NT2/D1 (cell line): ENCODE results near the gene SYT1.

Source experiments
- DNase-seq: peaks from one replicate; pipeline ENCODE4 v3.0.0-alpha.2; 2011; ENCODE audit warnings: low read depth, low spot score
- H3K27me3 ChIP-seq: 2 replicates; pipeline ENCODE4 v1.6.0; 2011; ENCODE audit warnings: mild to moderate bottlenecking; ENCODE audit not compliant: insufficient read length, insufficient read depth
- H3K36me3 ChIP-seq: 2 replicates; pipeline ENCODE4 v1.6.1; 2011; ENCODE audit warnings: mild to moderate bottlenecking, low read length, mixed read lengths; ENCODE audit not compliant: insufficient read depth, insufficient read length
- H3K4me1 ChIP-seq: 2 replicates; pipeline ENCODE4 v1.5.1; 2011; ENCODE audit not compliant: insufficient read depth, insufficient read length
- H3K4me3 ChIP-seq: 2 replicates; pipeline ENCODE4 v1.5.1; 2011; ENCODE audit warnings: low read depth; ENCODE audit not compliant: insufficient read length
- H3K9ac ChIP-seq: 2 replicates; pipeline ENCODE4 v1.6.0; 2011; ENCODE audit warnings: low read depth; ENCODE audit not compliant: insufficient read length
- H3K9me3 ChIP-seq: 2 replicates; pipeline ENCODE4 v1.5.1; 2011; ENCODE audit warnings: mild to moderate bottlenecking, low read length; ENCODE audit not compliant: insufficient read depth
- SUZ12 ChIP-seq: IDR thresholded peaks from 2 replicates; pipeline ENCODE4 v1.6.1; 2011; ENCODE audit not compliant: insufficient read length, insufficient read depth; ENCODE audit errors: extremely low read depth
- YY1 ChIP-seq: IDR thresholded peaks from 2 replicates; pipeline ENCODE4 v1.6.1; 2011; ENCODE audit not compliant: insufficient read length, insufficient read depth
- ZNF274 ChIP-seq: IDR thresholded peaks from 2 replicates; pipeline ENCODE4 v1.6.1; 2011; ENCODE audit warnings: mild to moderate bottlenecking, low read depth, low read length

The SYT1 gene

DNA sequence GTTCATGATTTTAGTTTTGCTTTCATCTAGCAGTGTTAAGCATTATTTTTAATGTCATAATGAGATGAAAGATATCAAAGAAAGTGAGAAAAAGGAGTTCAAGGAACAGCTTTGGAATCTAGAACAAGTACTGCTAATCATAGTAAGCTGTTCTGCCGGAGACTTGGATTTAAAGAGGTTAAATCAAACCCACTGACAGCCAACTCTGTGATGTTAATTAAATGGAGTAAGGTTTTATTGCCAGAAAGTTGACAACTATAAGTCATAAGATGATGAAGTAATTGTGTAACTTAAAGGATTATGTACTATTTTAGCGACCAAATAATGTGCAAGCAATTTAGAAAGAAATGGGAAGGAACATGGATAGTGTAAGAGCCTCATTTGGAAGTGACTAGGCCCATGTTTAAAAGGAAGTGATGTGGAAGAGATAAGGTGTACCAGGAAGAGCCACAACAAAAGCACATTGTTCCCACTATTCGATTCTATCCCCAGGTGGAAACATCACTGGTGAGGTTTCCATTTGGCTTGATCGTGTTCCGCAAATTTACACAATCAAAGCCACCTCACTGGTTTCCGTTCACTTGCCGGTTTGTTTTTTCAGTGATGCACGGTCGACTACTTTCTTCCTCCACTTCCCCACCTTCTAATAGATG is 437.7 kb downstream of the SYT1 start:
- TF ChIP-seq YY1 (no peak), SUZ12 (no peak), ZNF274 (no peak)
- H3K4me3 ChIP-seq, result no peak overlapping the region
- DNase-seq, result no peak
- H3K36me3 ChIP-seq, result peaks cover 2% of the 10 kb centered on the region
- no peak overlapping the region for H3K9ac ChIP-seq
- no peaks in the 10 kb centered on the region for H3K9me3 ChIP-seq
- no peaks in the 10 kb centered on the region for H3K27me3 ChIP-seq
- no peaks in the 10 kb centered on the region for H3K4me1 ChIP-seq

DNA sequence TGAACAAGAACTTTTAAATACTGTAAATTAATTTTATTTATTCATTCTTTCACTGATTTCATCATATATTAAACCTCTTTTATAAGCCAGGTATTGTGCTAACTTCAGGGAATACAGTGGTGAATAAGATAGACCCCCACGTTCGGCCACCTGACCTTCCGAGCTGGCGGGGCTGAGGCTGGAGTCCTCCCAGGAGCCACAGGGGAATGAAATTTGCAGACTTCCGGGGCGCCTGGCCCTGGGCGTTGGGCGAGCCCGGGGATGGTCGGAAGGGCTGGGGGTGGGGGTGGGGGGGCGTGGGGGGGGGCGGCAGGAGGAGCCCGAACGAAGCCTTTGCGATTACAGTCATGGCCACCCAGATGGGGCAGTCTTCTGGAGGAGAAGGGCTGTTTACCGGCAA is 442.8 kb downstream of the SYT1 start:
- no peak for TF ChIP-seq ZNF274
- no peak for TF ChIP-seq SUZ12
- TF ChIP-seq YY1, result no peak
- no peak overlapping the region for H3K4me3 ChIP-seq
- H3K9ac ChIP-seq, result no peak overlapping the region
- DNase-seq, result no peak
- no peaks in the 10 kb centered on the region for H3K27me3 ChIP-seq
- no peaks in the 10 kb centered on the region for H3K9me3 ChIP-seq
- no peaks in the 10 kb centered on the region for H3K4me1 ChIP-seq
- H3K36me3 ChIP-seq, result no peaks in the 10 kb centered on the region

DNA sequence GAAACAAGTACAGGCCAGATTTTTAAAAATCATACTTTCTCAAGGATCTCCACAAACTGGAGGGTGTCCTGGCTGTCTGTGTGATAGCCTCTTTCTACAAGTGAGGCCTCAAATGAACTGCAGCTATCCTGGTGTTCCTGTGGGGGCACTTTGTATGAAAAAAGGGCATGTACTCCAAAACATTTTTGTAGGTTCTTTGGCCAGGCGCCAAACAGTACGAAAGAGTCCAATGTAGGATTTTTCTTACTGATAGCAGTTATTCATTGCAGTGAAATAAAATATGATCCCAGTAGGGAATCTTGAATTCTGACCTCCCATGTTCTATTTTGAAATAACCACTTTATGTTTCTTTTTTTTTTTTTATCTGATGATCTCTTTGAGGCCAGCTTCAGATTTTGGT is 444.5 kb downstream of the SYT1 start:
- Histone ChIP-seq H3K4me3 (no peak overlapping the region), H3K9me3 (no peaks in the 10 kb centered on the region), H3K36me3 (no peaks in the 10 kb centered on the region), H3K4me1 (no peaks in the 10 kb centered on the region), H3K9ac (no peak overlapping the region), H3K27me3 (no peaks in the 10 kb centered on the region)
- no peak for TF ChIP-seq SUZ12
- TF ChIP-seq YY1, result no peak
- no peak for TF ChIP-seq ZNF274
- DNase-seq, result no peak

DNA sequence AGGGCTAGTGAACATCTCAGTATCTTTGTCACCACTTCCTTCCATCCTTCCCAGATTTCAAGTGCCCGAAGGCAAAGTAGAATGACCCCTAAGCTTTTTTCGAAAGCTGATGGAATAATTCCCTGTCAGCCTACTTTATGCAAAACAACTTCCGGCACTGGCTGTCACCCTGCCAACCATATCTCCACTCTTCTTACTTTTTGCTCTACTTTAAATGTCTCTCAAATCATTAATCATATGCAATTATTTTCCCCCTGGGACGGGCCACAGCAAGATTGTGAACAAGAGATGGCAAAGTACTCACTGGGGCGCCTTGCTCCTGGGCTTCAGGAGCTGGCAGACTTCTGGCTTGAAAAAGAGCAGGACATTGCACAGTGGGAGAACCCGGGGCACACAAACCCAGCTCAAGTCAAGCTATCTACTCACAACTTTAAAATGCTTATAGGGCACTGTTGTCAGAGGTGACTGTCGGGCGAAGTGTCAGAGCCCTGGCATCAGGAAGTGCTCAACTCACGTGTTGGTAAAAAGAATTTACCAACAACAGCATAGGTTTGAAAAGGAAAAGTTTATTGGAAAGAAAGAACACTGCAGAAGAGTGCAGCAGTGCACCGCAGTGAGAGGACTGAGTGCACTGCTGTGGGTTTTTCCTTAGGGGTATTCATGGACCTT is 452.7 kb downstream of the SYT1 start:
- no peak for DNase-seq
- H3K36me3 ChIP-seq, result no peaks in the 10 kb centered on the region
- H3K9ac ChIP-seq, result no peak overlapping the region
- H3K4me1 ChIP-seq, result no peaks in the 10 kb centered on the region
- no peaks in the 10 kb centered on the region for H3K27me3 ChIP-seq
- TF ChIP-seq YY1 (no peak), SUZ12 (no peak), ZNF274 (no peak)
- no peak overlapping the region for H3K4me3 ChIP-seq
- H3K9me3 ChIP-seq, result no peaks in the 10 kb centered on the region

DNA sequence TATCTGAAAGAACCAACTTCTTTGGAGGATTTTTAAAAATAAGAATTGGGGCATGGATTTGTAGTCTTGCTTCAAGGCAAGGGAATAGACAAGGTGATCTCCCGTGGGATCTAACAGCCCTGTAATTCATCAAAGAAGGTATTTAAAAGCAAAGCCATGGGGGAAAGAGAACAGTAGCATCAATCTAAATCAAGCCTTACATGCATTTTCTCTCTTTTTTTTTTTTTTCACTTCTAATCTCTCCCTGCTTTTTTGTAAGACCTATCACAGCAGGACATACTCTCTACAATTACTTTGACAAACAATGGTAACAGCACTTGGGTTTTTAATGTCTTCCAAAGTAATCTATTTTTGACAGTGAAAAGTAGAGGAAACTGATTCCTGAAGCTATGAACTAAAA is 458.3 kb downstream of the SYT1 start:
- H3K36me3 ChIP-seq, result no peaks in the 10 kb centered on the region
- H3K9ac ChIP-seq, result no peak overlapping the region
- no peaks in the 10 kb centered on the region for H3K9me3 ChIP-seq
- TF ChIP-seq SUZ12 (no peak), ZNF274 (no peak), YY1 (no peak)
- DNase-seq, result no peak
- no peak overlapping the region for H3K4me3 ChIP-seq
- no peaks in the 10 kb centered on the region for H3K27me3 ChIP-seq
- no peaks in the 10 kb centered on the region for H3K4me1 ChIP-seq

DNA sequence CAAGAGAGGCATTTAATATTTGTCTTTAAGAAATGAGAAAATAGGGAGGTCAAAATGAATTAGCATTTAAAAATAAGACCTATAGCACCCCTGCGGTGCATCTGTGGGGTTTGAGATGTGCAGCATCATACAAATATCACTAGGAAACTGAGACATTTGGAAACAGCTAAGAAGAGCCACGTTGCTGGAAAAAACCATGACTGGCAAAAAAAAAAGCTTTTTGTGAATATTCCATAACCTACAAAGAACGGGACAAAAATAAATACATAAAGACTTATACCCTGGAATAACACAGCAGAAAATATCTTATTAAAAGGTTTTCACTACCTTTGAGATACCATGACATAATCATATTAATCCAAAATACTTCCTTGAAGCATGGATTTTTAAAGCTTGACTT is 460.0 kb downstream of the SYT1 start:
- H3K4me3 ChIP-seq, result no peak overlapping the region
- no peaks in the 10 kb centered on the region for H3K4me1 ChIP-seq
- DNase-seq, result no peak
- no peaks in the 10 kb centered on the region for H3K9me3 ChIP-seq
- TF ChIP-seq YY1, result no peak
- TF ChIP-seq SUZ12, result no peak
- no peak for TF ChIP-seq ZNF274
- no peaks in the 10 kb centered on the region for H3K27me3 ChIP-seq
- H3K36me3 ChIP-seq, result no peaks in the 10 kb centered on the region
- H3K9ac ChIP-seq, result no peak overlapping the region

DNA sequence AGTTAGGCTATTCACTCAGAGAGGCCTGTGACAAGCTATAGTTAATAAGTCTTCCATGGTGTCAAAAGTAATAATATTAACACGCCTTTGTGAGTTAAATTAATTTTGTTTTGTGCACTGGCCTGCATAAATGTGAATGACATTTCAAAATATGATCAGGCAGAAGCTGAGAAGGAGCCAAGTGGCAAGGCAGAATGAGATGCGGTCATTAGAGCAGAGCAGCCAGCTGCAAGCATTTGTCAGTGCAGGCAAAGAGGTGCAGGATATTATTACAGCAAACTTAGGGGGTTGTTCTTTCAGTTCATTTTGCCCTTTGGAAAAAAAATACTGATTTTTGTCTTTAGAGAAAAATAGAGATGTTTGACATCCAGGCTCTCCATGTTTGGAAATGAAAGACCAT is 461.6 kb downstream of the SYT1 start:
- H3K27me3 ChIP-seq, result no peaks in the 10 kb centered on the region
- DNase-seq, result no peak
- no peak for TF ChIP-seq ZNF274
- H3K9ac ChIP-seq, result no peak overlapping the region
- no peaks in the 10 kb centered on the region for H3K9me3 ChIP-seq
- no peaks in the 10 kb centered on the region for H3K4me1 ChIP-seq
- no peak overlapping the region for H3K4me3 ChIP-seq
- H3K36me3 ChIP-seq, result no peaks in the 10 kb centered on the region

DNA sequence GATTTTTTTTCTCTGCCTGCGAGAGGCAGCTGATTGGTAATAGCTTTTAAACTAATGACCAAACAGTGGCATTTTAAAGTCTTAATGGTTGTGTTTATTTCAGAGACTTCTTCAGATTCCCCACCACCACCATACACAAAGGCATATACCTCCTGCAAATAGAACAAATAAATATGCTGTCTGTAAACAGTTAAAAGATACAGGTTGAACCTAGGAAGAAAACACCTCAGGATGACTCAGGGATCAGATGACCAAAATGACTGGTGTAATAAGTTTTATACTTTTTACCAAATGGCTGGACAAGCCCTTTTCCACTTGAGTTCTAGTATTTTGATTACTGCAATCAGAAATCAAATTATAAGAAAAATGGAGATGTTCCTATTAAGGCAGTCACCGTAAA is 462.1 kb downstream of the SYT1 start:
- TF ChIP-seq ZNF274, result no peak
- TF ChIP-seq SUZ12, result no peak
- TF ChIP-seq YY1, result no peak
- H3K9me3 ChIP-seq, result no peaks in the 10 kb centered on the region
- H3K4me1 ChIP-seq, result no peaks in the 10 kb centered on the region
- no peak for DNase-seq
- H3K36me3 ChIP-seq, result no peaks in the 10 kb centered on the region
- H3K4me3 ChIP-seq, result no peak overlapping the region
- H3K27me3 ChIP-seq, result no peaks in the 10 kb centered on the region
- no peak overlapping the region for H3K9ac ChIP-seq
